Measurements from ENCODE around the gene DDN.
A peak's percentile ranks its signal among the peaks of the same experiment; 100 is the strongest.

DDN gene

DNA sequence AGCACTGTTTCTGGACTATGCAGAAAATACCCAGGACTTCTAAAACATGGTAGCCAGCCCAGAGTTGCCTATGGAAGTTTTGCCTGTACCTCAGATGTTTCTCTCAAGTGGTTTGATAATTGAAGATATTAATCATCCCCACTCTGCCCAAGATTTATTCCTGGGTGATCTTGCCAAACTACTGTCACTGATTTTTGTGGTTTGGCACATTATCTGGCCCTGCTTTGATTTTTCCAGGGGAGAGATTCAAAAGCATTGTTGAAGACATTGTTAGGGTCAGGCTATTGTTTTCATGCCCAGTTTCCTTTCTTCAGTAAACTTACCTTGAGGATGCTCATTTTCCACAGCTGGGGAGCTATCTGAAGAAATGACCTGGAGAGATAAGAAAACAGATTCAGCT is 13.6 kb upstream of the DDN start:
- no peak for DNase-seq

DNA sequence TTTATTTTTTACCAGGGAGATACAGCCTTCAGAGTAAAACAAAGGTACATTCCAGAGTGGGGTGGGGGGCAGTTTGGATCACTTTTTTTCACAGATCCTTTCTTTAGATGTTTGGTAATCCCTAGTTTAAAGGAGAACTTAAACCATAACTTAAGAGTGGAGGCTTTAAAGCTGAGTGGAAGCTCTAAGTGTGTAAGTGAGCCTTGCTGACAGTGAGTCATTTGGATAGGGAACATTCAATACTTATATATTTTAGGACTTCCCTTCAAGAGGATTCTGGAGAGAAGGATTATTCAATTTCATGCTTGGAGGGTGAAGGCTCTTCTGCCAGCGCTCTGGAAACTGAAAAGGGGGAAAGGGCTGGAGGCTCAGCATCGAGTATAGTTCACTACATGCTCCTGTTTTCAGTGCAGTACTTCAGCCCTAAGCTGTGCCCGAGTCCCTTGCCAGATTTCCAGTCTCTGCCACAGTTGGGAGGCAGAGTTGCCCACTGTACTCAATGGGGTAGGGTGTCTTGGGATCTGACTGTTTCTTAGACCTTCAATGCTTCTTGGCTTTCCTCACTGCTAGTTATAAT is 11.0 kb upstream of the DDN start:
- DNase-seq, result no peak

DNA sequence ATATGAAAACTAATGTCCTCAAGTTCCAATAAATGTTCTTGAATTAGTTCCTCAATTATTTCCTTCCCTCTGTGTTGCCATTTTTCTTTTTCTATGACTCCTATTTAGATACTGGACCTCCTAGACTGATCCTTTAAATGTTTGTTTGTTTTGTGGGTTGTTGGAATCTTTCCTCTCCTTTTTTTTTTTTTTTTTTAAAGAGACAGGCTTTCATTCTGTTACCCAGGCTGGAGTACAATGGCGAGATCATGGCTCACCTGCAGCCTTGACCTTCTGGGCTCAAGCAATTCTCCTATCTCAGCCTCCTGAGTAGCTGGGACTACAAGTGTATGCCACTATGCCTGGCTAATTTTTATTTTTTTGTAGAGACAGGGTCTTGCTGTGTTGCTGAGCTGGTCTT is 9.8 kb upstream of the DDN start:
- DNase-seq, result no peak

DNA sequence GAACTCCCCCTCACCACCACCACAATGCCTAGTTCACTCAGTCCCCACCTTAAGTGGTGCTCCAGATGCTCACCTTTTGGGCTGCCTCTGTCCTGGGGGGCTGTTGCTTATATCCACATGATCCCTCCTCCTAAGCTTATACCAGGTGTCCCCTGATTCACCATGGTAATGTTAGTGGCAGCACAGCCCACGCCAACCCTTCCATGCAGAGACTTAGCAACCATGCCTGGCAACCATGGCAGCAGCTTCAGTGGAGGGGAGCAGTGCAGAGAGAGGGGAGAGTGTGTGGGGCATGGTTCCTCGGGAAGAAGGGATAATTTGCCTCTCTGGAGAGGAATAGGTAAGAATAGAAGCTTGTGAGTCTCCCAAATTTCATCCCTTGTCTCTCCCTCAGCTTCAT is 1.2 kb upstream of the DDN start:
- no peak for DNase-seq

DNA sequence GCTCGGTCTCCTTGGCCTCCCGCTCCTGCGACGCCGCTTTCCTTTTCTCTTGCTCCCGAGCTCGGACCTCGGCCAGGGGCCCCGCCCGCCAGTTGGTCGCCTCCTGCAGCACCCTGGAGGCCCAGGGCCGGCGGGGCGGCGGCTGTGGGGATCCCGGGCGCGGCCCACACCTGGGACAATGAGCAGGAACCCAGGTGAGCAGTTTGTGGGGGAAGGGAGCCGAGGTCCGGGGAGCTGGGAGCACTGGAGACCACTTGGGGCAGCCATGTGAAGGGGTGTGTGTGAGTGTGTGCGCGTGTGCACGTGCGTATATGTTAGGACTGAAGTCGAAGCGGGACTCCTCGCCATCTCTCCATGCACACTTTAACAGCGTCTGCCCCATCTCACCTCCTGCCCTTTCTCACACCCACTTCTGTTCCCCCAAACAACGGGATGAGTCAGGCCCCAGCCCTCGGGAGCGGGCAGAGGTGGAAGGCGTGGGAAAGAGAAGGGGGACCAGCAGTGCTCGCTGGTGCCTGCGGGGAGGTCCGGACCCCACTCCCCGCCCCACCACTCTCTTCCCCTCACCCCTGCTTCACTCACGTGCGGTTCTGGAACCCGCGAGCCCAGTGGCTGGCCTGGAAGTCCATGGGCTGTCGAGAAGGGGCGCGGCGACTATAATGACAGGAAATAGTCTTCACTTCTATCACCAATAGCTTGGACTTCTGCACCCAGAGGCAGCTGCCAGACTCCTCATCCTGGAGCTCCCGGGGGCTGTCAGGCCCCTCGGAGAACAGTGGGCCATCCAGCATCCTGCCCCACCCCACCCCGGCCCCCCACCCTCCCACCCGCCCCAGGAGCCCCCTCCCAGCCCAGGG is 450 bp downstream of the DDN start:
- DNase-seq, result no peak

DNA sequence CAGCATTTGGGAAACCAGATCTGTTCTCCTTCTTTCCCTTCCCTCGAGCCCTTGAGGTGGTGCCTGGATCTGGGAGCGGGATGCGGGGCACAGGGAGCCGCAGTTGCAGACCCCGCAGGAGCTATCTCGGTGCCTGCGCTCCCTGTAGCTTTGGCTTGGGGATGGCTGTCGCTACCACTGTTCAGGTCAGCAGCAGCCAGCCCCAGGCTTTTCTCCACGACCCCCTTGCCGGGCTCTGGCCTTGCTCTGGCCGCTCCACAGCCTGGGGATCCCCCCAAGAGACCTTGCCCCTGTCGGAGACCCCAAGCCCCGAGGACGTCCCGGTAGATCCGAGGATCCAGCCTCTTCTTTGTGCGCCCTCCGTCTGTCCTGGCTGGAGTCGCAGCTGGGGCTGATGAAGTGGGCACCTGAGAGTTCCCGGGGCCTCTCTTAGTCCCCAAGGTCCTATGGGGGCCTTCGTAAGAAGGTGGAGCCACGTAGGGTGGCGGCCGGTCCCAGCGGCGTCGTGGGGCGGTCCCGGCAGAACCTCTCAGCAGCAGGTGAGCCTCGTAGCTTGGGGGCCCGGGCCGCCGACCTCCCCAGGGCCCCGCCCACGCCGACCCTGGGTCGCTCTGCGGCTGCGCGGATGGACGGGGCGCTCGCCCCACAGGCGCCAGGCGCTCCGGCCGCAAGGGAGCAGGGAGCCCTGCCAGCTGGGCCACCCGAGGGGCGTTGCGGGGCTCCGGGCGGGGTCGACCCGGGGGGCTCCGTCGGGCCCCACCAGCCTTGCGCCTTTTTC is 1.3 kb downstream of the DDN start:
- DNase-seq, result no peak

DNA sequence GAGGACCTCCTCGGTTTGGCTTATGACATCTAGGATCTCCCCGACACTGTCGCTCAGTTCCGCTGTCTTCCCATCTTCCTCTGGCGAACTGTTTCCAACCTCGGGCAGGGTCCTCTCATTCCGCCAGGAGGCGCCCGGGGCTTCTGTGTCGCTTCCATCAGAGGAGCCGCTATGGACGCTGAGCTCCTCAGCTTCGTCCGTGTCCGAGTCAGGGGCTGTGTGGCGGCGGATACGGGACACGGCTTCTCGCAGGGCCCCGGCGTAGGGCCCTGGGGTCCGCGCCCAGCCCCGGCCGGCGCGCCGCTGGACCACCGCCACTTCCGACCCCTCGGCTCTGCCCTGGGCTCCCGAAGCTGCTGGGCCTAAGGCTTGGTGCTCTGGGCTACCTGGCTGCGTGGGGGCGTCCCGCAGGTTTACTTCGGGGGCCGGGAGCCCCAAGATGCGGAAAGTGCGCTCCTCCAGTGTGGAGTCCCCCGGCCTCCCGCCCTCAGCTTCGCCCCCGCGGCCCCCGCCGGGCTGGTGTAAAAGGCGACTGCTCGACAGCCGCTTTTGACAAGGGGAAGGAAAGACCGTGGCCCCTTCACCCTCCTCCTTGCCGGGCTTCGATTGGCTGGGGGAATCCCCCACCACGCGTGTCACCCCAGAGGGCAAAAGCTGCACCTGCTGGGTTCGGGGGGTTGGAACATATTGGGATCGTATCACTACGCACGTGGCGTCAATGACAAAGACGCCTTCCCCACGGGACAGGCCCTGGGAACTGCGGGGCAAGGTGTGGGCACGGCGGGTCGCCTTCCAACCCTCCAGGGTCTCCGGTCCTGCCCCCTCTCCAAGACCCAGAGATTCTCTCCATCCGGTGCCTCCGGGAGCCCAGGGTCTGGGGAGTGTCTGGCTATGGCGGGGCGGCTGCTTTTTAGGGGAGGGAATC is 2.1 kb downstream of the DDN start:
- DNase-seq, result peak; percentile 59

DNA sequence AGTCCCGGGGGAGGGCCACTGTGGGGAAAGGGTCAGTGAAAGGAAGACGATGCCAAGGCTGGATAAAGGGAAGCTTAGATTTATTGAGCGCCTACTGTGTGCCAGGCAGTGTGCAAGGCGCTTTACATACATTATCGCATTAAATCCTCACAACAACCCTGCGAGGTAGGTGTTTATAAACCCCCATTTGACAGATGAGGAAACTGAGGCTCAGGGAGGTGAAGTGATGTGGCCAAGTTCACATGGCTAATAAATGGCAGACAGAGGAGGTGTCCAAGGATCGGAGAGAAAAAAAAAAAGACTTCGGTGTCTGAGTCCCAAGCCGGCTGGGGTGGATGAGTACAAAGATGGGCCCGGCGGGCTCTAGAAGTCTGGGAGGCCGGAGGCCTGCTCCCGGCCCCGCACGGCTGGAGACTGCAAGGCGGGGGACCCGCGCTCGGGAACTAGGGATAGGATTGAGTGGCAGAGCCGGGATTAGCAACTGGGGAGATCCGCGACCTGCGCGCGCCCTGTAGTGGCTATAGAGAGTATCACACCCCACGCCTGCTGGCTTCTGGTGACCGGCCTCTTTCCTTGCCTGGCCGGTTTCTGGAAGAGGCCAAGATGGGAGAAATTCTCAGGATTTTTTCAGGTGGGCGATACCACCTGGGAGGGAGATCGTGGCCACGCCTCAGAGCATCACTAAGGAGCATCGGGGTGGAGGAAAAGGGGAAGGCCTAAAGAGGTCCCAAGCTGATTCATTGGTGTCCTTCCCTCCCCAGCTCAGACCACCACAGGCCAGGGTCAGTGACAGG is 3.9 kb downstream of the DDN start:
- DNase-seq, result no peak

DNA sequence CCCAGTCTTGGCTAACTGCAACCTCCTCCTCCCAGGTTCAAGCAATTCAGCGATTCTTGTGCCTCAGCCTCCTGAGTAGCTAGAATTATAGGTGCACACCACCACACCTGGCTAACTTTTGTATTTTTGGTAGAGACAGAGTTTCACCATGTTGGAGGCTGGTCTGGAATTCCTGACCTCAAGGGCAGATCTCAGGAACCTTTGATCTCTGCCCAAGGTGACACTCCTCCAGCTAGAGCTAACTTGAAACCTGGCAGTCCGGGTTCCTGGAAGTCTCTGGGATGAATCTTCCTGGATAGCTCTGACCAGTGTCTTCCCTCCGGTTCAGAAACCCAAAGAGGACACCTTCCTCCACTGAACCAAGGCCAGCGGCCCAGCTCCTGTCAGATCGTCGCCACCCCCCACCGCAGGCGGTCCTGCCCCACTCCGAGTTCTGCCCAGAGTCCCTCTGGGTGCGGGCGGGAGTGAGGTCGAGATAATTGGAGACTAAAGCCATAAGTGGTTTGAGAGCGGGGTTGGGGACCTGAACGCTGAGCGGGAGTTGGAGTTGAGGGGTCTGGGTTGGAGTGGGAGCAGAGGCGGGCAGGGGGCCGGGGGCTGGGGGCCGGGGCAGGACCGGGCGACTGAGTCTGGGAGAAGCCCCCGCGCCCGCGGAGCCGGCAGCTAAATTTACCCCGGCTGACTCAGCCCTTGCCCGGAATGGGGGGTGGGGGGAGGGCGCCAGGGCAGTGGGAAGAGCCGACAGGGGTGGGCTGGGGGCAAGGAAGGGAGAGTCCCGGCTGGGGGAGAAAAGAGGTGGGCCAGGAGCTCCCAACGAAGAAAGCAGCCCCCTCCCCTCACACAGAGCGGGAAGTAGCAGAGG is 4.7 kb downstream of the DDN start:
- DNase-seq, result no peak

DNA sequence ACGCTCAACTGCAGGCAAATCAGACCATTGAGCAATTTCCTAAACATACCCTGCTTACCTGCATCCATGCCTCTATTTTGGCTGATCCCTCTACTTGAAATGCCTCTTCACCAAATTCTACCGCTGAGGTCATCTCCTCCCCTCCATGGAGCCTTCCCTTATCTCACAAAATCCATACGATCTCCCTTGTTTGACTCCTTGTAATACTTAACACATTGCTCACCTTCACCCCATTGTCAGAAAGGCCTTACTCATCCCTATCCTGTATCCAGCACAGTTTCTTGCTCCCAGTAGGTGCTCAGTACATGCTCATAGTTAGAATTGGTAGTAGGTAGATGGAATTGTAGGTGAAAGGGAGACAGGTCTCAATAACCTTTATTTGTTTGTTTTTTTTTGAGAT is 5.4 kb downstream of the DDN start:
- no peak for DNase-seq

DNA sequence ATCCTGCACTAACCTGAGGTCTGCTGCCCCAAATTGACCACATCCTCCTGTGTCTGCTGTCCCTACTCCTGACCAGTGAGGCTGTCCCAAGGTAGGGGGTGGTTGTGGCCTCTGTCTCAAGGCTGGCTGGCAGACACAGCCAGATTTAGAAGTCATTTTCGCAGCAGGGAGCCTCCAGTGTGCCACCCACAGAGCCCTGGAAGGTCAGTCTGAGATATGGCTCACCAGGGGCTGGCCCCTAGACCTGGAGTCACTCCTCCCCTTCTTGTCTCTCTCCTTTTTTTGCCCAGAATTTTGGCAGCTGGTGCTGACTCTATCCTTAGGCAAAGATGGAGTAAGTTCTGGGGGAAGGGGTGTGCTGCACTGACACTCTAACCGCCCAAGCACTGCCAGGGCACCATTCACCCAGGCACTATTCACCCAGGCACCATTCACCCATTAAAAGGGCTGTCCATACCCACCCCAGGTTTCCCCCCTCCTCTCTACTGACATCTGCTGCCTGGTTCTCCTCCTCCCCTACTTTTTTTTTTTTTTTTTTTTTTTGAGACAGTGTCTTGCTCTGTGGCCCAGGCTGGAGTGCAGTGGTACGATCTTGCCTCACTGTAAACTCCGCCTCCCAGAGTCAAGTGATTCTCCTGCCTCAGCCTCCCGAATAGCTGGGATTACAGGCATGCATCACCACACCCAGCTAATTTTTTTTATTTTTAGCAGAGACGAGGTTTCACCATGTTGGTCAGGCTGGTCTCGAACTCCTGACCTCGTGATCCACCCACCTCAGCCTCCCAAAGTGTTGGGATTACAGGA is 7.7 kb downstream of the DDN start:
- no peak for DNase-seq

DNA sequence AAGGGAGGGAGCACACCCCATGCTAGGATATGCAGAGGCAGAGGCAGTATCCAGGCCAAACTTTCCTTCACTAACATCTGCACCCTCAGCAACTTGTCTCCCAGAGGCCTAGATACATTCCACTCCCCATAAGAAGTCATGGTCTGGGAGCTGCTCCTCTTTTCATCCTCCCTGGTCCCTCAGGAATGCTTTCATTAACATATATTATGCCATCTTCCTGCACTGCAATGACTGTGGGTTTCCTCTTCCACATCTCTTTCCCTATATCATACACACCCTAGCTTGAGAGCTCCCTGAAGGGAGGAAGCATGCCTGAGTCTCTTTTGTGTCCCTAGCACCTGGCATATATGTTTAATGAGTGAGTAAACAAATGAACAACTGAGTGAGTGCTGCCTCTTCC is 8.6 kb downstream of the DDN start:
- no peak for DNase-seq

DNA sequence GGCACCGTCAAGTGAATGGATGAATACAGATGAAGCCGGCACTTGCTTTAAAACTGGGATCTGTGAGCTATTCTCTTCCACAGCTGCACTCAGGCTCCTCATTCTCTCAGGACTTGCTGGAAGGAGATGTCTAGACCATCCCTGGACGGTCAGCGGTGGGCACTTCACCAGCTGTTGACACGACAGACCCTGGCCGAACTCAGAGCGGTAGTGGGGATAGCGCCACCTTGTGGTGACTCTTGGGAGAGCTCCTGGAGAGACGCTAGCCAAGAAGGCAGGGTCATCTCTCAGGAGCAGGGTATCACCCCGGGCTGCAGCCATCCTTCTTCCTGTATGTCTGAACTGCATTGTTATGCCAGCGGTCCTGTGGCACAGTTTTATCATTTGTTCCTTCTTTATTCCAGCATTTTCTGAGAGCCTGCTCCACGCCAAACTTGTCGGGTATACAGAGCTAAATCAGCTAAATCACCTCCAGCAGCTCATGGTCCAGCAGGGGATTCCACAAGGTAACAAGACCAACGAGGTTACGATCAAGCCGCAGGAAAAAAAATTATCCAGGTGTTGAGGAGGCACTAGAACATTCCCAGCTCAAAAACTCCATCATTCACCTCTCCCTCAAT is 11.0 kb downstream of the DDN start:
- peak; percentile 60 for DNase-seq

DNA sequence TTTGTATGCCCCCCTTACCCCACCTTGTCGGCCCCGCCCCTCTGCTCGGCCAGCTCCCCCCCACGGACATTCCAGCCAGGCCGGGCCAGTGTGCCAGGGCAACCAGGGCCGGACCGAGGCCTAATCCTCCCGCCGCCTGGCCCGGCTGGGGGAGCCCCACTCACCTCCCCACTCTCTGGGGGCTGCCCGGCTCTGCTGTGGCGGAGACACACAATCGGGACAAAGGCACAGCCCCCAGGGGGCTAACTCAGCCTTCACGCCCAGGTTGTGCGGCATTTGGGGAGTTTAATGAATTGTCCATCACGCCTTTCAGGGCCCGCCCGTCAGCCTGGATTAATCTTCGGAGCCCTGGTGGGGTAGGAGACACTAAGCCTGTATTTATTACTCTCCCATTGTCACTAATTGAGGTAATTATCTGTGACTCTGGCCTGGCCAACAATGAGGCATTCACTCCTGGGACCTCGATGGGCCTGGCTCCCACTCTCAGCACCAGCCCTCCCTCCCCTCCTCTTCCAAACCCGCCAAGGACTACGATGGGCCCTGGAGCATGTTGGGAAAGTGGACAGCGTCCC is 12.4 kb downstream of the DDN start:
- no peak for DNase-seq

DNA sequence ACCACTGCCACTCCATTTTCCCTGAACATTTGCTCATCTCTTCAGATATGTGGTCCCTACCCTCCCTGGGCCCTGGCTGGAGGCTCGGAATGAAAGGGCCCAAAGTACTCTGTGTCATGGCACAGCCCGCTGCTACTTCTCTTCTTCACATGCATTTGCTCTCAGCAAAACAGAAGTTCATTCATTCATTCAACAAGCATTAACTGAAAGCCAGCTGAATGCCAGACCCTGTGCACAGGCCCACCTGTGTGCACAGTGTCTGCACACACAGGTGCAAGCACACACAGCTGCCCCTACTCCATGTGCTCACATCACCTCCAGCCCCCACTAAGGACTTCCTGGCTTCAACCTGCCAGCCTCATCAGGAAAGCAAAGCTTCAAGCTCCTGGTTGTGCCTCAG is 13.3 kb downstream of the DDN start:
- no peak for DNase-seq

DNA sequence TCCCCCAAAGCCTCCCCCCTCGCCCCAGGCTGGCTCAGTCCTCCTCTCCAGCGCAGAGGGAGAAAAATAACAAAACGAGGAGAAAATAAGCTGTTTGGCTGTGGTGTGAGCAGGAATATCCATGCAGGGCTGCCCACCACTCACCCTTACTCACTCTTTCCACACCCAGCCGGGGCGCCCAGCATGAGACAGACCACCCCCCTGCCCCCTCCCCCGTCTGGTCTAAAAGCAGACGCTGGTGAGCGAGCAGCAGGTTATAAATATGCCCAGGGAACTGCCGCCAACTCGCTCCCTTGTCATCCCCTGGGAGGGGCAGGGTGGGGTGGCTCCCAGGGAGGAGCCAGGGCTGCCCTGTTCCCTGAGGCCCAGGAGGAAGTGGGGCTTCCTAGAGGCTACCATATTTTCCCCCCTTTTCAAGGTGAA is 13.7 kb downstream of the DDN start:
- no peak for DNase-seq

DNA sequence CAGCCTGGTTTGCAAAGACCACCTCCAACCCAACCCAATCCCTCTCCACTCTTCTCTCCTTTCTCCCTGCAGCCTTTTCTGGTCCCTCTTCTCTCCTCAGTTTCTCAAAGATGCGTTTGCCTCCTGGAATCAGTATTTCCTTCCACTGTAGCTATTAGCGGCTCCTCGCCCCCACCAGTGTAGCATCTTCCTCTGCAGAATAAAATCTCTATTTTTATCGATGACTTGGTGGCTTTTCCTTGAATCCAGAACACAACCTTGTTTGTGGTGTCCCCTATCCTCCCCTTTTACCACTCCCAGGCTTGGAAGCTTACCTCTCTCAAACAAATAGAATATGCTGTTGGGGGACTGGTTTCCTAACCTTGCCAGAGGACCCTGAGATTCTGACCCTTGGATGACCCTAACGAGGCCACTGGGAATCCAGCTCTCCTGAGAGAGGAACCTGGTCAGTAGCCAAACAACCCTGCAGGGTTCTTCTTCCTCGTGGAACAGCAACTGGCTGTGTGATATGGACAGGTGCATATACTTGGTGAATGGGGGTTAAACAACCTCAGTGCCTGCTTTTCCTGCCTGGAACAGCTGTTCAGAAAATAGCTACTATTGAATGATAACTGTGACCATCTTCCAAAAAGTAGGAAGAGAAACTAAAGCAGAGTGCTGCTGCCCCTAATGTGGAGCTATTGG is 16.6 kb downstream of the DDN start:
- DNase-seq, result no peak

DNA sequence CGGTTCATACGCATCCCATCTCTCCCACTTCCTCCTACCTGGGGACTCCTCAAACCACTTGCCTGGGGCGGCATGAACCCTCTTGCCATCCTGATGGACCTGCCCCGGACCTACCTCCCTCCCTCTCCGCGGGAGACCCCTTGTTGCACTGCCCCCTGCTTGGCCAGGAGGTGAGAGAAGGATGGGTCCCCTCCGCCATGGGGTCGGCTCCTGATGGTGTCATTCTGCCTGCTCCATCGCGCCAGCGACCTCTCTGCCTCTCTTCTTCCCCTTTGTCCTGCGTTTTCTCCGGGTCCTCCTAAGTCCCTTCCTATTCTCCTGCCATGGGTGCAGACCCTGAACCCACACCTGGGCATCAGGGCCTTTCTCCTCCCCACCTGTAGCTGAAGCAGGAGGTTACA is 17.4 kb downstream of the DDN start:
- DNase-seq, result no peak

Measured in central memory CD4-positive, alpha-beta T cell (primary cell).